NB4 (cell line): Measurements from ENCODE around the gene BDKRB2.

ENCODE experiments used
- DNase-seq: peaks from one replicate; pipeline ENCODE4 v3.0.0; 2010; ENCODE audit warnings: low read depth
- H3K4me3 ChIP-seq: one replicate; pipeline ENCODE4 v1.5.1; 2011; ENCODE audit warnings: mild to moderate bottlenecking, low read depth, low read length, moderate library complexity
- CTCF ChIP-seq: IDR thresholded peaks from one replicate; pipeline ENCODE4 v1.5.1; 2012; ENCODE audit warnings: low read depth, low read length
- MAX ChIP-seq: IDR thresholded peaks from 2 replicates; pipeline ENCODE4 v1.6.1; 2011; ENCODE audit warnings: low read depth, low read length
- MYC ChIP-seq: IDR thresholded peaks from 2 replicates; pipeline ENCODE4 v1.6.1; 2011; ENCODE audit warnings: low read depth, low read length
- POLR2A ChIP-seq: IDR thresholded peaks from 2 replicates; pipeline ENCODE4 v1.6.1; 2011; ENCODE audit warnings: mild to moderate bottlenecking; ENCODE audit not compliant: insufficient read length; ENCODE audit errors: extremely low read depth

Gene BDKRB2

GRCh38 chr14:96224480-96225096 is 19.9 kb downstream of the BDKRB2 start:
- no peak for DNase-seq
- H3K4me3 ChIP-seq: no peak overlapping the region
- TF ChIP-seq POLR2A (no peak), MYC (no peak), CTCF (no peak), MAX (no peak)

- DNase-seq: no peak
- H3K4me3 ChIP-seq: no peak overlapping the region
- no peak for TF ChIP-seq CTCF
- TF ChIP-seq POLR2A: no peak
- no peak for TF ChIP-seq MYC
- no peak for TF ChIP-seq MAX
Observed at GRCh38 chr14:96225213-96225612, 20.6 kb downstream of the BDKRB2 start.

- no peak for DNase-seq
- H3K4me3 ChIP-seq: no peak overlapping the region
- no peak for TF ChIP-seq MYC
- TF ChIP-seq MAX: no peak
- TF ChIP-seq POLR2A: no peak
- TF ChIP-seq CTCF: no peak
Observed at GRCh38 chr14:96225745-96226151, 21.1 kb downstream of the BDKRB2 start.

GRCh38 chr14:96227428-96227827 is 22.8 kb downstream of the BDKRB2 start:
- TF ChIP-seq MYC: no peak
- TF ChIP-seq MAX: no peak
- no peak for TF ChIP-seq CTCF
- TF ChIP-seq POLR2A: no peak
- DNase-seq: no peak
- no peak overlapping the region for H3K4me3 ChIP-seq

- TF ChIP-seq MAX (no peak), POLR2A (no peak), MYC (no peak), CTCF (no peak)
- no peak for DNase-seq
- H3K4me3 ChIP-seq: no peak overlapping the region
Observed at GRCh38 chr14:96229315-96229714, 24.7 kb downstream of the BDKRB2 start.
